Ishikawa (cell line): ENCODE data around the gene ATP23.

Experiments
- CEBPB ChIP-seq: IDR thresholded peaks from 2 replicates; pipeline ENCODE4 v1.6.1; 2012
- CREB1 ChIP-seq: IDR thresholded peaks from 2 replicates; pipeline ENCODE4 v1.6.1; 2012; ENCODE audit warnings: low read depth
- EGR1 ChIP-seq: IDR thresholded peaks from 2 replicates; pipeline ENCODE4 v1.6.1; 2012
- EP300 ChIP-seq: IDR thresholded peaks from 2 replicates; pipeline ENCODE4 v1.6.1; 2012; ENCODE audit warnings: borderline replicate concordance
- FOXM1 ChIP-seq: IDR thresholded peaks from 2 replicates; pipeline ENCODE4 v1.6.1; 2012; ENCODE audit warnings: low read depth, borderline replicate concordance
- NFIC ChIP-seq: IDR thresholded peaks from 2 replicates; pipeline ENCODE4 v1.6.1; 2012
- RAD21 ChIP-seq: IDR thresholded peaks from 2 replicates; pipeline ENCODE4 v1.6.1; 2012; ENCODE audit warnings: low read depth
- TAF1 ChIP-seq: IDR thresholded peaks from 2 replicates; pipeline ENCODE4 v1.6.1; 2012; ENCODE audit warnings: low read depth, mild to moderate bottlenecking
- TCF12 ChIP-seq: IDR thresholded peaks from 2 replicates; pipeline ENCODE4 v1.6.1; 2012; ENCODE audit warnings: low read depth
- TEAD4 ChIP-seq: IDR thresholded peaks from 2 replicates; pipeline ENCODE4 v1.6.1; 2012
- YY1 ChIP-seq: IDR thresholded peaks from 2 replicates; pipeline ENCODE4 v1.6.1; 2012; ENCODE audit warnings: low read depth
- ZBTB7A ChIP-seq: IDR thresholded peaks from 2 replicates; pipeline ENCODE4 v1.6.1; 2012; ENCODE audit warnings: low read depth
- TF ChIP-seq, protein P1 (sequence below): IDR thresholded peaks from 2 replicates; pipeline ENCODE4 v1.6.1; 2012; ENCODE audit warnings: low read depth, mild to moderate bottlenecking
- TF ChIP-seq, protein P2 (sequence below): IDR thresholded peaks from 2 replicates; pipeline ENCODE4 v1.6.1; 2012
- TF ChIP-seq, protein P3 (sequence below): IDR thresholded peaks from 2 replicates; pipeline ENCODE4 v1.6.1; 2012

The ATP23 gene

DNA sequence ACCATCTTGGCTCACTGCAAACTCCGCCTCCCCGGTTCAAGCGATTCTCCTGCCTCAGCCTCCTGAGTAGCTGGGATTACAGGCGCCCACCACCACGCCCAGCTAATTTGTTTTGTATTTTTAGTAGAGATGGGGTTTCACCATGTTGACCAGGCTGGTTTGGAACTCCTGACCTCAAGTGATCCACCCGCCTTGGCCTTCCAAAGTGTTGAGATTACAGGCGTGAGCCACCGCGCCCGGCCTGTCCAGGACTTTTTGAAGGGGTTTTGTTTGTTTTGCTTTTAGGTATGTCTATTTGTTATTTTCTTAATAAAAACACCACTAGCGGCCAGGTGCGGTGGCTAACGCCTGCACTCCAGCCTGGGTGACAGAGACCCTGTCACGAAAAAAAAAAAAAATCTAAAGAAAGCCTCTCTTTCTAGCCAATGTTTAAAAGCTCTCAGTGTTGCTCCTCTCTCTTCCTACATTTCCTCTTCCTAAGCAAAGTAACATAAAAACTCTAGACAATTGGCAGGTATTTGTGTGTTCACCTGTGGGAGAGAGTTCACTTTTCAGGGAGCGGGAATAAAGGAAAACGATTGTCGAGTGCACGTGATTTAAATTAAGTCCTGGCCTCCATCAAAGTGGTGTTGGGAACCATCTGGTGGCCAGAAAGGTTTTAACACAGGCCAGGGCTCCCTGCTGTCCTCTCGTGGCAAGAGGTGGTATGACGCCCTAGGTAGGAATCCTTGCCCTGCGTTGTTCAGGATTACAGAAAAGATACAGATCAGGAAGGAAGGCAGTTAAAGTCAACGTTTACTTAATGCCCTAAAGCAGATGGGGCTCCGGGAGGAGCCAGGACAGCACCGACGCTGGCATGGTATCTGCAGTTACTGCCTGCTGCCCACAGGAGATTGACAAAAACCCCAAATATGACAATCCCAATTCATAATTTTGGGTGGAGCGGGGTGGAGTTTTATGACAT is 36.2 kb upstream of the ATP23 start:
- TF ChIP-seq EGR1 (no peak), ZBTB7A (no peak), NFIC (peak; percentile 35; the same call in 1 of the 2 replicates), RAD21 (peak; percentile 100), TAF1 (no peak), YY1 (peak; percentile 75), TCF12 (peak; percentile 51; the same call in 1 of the 2 replicates), CREB1 (no peak), EP300 (no peak), FOXM1 (peak; percentile 45; the same call in 1 of the 2 replicates), CEBPB (0 out of 2 replicates have a peak, but pooled peaks have one; percentile 13), TEAD4 (peak; percentile 45; the same call in 1 of the 2 replicates)
- TF ChIP-seq, protein P1, sequence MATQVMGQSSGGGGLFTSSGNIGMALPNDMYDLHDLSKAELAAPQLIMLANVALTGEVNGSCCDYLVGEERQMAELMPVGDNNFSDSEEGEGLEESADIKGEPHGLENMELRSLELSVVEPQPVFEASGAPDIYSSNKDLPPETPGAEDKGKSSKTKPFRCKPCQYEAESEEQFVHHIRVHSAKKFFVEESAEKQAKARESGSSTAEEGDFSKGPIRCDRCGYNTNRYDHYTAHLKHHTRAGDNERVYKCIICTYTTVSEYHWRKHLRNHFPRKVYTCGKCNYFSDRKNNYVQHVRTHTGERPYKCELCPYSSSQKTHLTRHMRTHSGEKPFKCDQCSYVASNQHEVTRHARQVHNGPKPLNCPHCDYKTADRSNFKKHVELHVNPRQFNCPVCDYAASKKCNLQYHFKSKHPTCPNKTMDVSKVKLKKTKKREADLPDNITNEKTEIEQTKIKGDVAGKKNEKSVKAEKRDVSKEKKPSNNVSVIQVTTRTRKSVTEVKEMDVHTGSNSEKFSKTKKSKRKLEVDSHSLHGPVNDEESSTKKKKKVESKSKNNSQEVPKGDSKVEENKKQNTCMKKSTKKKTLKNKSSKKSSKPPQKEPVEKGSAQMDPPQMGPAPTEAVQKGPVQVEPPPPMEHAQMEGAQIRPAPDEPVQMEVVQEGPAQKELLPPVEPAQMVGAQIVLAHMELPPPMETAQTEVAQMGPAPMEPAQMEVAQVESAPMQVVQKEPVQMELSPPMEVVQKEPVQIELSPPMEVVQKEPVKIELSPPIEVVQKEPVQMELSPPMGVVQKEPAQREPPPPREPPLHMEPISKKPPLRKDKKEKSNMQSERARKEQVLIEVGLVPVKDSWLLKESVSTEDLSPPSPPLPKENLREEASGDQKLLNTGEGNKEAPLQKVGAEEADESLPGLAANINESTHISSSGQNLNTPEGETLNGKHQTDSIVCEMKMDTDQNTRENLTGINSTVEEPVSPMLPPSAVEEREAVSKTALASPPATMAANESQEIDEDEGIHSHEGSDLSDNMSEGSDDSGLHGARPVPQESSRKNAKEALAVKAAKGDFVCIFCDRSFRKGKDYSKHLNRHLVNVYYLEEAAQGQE, result no peak
- TF ChIP-seq, protein P2, sequence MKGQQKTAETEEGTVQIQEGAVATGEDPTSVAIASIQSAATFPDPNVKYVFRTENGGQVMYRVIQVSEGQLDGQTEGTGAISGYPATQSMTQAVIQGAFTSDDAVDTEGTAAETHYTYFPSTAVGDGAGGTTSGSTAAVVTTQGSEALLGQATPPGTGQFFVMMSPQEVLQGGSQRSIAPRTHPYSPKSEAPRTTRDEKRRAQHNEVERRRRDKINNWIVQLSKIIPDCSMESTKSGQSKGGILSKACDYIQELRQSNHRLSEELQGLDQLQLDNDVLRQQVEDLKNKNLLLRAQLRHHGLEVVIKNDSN, result peak; percentile 91
- TF ChIP-seq, protein P3, sequence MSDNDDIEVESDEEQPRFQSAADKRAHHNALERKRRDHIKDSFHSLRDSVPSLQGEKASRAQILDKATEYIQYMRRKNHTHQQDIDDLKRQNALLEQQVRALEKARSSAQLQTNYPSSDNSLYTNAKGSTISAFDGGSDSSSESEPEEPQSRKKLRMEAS, result peak; percentile 99

DNA sequence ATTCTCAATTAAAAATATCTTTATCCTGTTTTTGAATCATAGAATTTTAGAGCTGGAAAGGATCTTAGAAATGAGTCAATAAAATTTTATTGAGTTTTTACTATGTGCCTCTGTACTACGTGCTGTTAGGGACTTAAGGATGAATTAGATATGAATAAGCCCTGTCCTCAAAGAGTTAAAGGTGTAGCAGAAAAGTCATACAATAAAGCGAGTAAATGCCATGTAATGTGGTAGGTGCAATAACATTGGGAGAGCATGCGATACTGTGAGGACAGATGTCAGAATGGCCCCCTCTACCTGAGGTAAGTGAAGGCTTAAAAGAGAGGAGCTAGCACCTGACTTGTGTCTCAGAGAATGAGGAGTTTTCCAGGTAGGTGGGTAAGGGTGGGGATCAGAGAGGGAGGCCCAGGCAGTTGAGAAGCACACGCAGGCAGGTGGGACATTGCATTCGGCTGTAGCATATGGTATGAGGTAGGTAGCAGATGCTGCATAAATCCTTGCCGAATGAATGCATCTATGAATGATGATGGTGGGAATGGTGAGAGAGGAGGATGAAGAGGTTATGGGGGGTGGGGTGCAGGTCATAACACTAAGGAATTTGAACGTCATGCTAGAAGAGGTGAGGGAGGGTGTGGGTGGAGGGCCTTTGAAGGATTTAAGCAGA is 35.4 kb upstream of the ATP23 start:
- TF ChIP-seq, protein P3, result no peak
- TF ChIP-seq CEBPB (no peak), EGR1 (no peak), TEAD4 (no peak), TCF12 (no peak), YY1 (no peak), TAF1 (no peak), EP300 (no peak), FOXM1 (no peak), CREB1 (no peak), RAD21 (no peak), ZBTB7A (no peak), NFIC (no peak)
- TF ChIP-seq, protein P2, result no peak
- TF ChIP-seq, protein P1, result no peak

DNA sequence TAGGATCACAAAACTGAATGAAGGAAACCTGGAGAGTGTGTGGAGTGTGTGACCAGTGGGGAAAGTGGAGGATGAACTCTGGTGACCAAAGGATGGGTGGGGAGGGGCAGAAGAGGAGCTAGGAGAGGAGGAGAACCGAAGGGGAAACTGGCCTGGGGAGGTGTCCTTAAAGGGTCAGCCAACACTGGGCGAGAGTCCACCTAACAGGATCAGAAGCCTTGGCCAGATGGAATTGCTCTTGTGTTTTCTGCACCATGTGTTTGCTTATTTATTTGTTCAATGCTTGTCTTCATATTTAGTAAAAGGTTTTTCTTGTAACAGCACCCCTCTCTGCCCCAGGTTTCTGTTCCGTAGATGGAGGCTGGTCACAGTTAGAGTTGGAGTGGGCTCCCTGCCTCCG is 34.5 kb upstream of the ATP23 start:
- no peak for TF ChIP-seq CEBPB
- TF ChIP-seq NFIC, result no peak
- TF ChIP-seq, protein P3, result no peak
- no peak for TF ChIP-seq EP300
- TF ChIP-seq TAF1, result no peak
- no peak for TF ChIP-seq TEAD4
- no peak for TF ChIP-seq CREB1
- no peak for TF ChIP-seq YY1
- no peak for TF ChIP-seq EGR1
- no peak for TF ChIP-seq FOXM1
- TF ChIP-seq, protein P1, result no peak
- TF ChIP-seq, protein P2, result no peak
- TF ChIP-seq ZBTB7A, result no peak
- TF ChIP-seq RAD21, result no peak
